K562 (cell line): Measurements from ENCODE around the gene SUPT5H. TPM values are rescaled to one million over a fixed set of nuclear protein-coding genes. Genes with fewer than 3 reads are reported as not detected.
A peak's percentile ranks its signal among the peaks of the same experiment; 100 is the strongest.

Experiments
- ADNP ChIP-seq: fragments of 200-800 bp; sonication (Bioruptor generic); IDR thresholded peaks from 2 replicates; pipeline ENCODE4 v1.6.1; 2016; ENCODE audit warnings: missing genetic modification characterization, missing compliant biosample characterization
- DACH1 ChIP-seq: fragments of 450-650 bp; IDR thresholded peaks from 2 replicates; pipeline ENCODE4 v1.6.1; 2018; ENCODE audit not compliant: partially characterized antibody
- FOXA3 ChIP-seq, 2 experiments: fragments of 450-650 bp in 1 of 2; sonication (generic) in 1 of 2; formaldehyde crosslinking; IDR thresholded peaks in 1 of 2; conservative IDR thresholded peaks in 1 of 2; 2 replicates each; pipeline versions ENCODE4 v1.4.0 to v1.8.0; 2020 to 2022; ENCODE audit warnings: mild to moderate bottlenecking in 2 of 2, missing genetic modification reagents in 1 of 2
- HINFP ChIP-seq: fragments of 450-650 bp; conservative IDR thresholded peaks from 2 replicates; pipeline ENCODE4 v1.6.1; 2016; ENCODE audit warnings: missing genetic modification characterization, low read depth, mild to moderate bottlenecking, control low read depth, missing compliant biosample characterization
- HMG20B ChIP-seq: fragments of 250-450 bp; sonication (Bioruptor Pico); IDR thresholded peaks from 2 replicates; pipeline ENCODE4 v1.5.0; 2021; ENCODE audit warnings: mild to moderate bottlenecking
- HMGXB4 ChIP-seq: sonication (generic); formaldehyde crosslinking; IDR thresholded peaks from 2 replicates; pipeline ENCODE4 v1.8.1; 2023; ENCODE audit warnings: mild to moderate bottlenecking, missing genetic modification reagents
- MAZ ChIP-seq, 2 experiments: fragments of 450-650 bp in 1 of 2; sonication (generic) in 1 of 2; formaldehyde crosslinking; IDR thresholded peaks in 1 of 2; conservative IDR thresholded peaks in 1 of 2; 2 replicates each; pipeline versions ENCODE4 v1.4.0 to v1.5.0; 2020; ENCODE audit warnings: mild to moderate bottlenecking in 1 of 2, missing genetic modification reagents in 1 of 2
- NCOA1 ChIP-seq: fragments of 450-650 bp; IDR thresholded peaks from 2 replicates; pipeline ENCODE4 v1.6.1; 2016; ENCODE audit warnings: low read depth
- NFATC3 ChIP-seq: fragments of 450-650 bp; IDR thresholded peaks from 2 replicates; pipeline ENCODE4 v1.6.1; 2017; ENCODE audit warnings: mild to moderate bottlenecking
- NRF1 ChIP-seq, 2 experiments: fragments of 450-650 bp; IDR thresholded peaks in 1 of 2; conservative IDR thresholded peaks in 1 of 2; 2 replicates each; pipeline ENCODE4 v1.6.1; 2014; ENCODE audit warnings: mild to moderate bottlenecking in 2 of 2
- PHB ChIP-seq: fragments of 250-450 bp; sonication (Bioruptor Pico); IDR thresholded peaks from 2 replicates; pipeline ENCODE4 v1.5.0; 2021
- RAD21 ChIP-seq, 2 experiments: fragments of 250-450 bp in 1 of 2; fragments of 450-650 bp in 1 of 2; sonication (Bioruptor Pico) in 1 of 2; formaldehyde crosslinking in 1 of 2; IDR thresholded peaks in 1 of 2; conservative IDR thresholded peaks in 1 of 2; 2 replicates each; pipeline versions ENCODE4 v1.4.0 to v1.8.0; 2020 to 2022; ENCODE audit warnings: mild to moderate bottlenecking in 2 of 2, moderate library complexity in 1 of 2
- SIN3A ChIP-seq, 2 experiments: fragments of 150-350 bp in 1 of 2; IDR thresholded peaks; 2 replicates each; pipeline ENCODE4 v1.6.1; 2011 to 2016; ENCODE audit warnings: borderline replicate concordance in 2 of 2, low read depth in 2 of 2, low read length in 2 of 2, mild to moderate bottlenecking in 2 of 2, moderate library complexity in 2 of 2; ENCODE audit not compliant: control insufficient read depth in 1 of 2
- ZNF75A ChIP-seq: fragments of 450-650 bp; formaldehyde crosslinking; IDR thresholded peaks from 2 replicates; pipeline ENCODE4 v1.4.0; 2020; ENCODE audit warnings: mild to moderate bottlenecking
- polyA plus RNA-seq, 8 experiments: library from polyadenylated mRNA; depleted of rRNA in 4 of 8; stranded (reverse) in 5 of 8; unstranded in 3 of 8; fragments of >200 nt; fragmentation: Nextera tagmentation in 2 of 8; fragmentation: Illumina TruSeq in 1 of 8; extraction: Ambion mirVana in 2 of 8; extraction: Trizol in 1 of 8; gene quantifications; 2 replicates each; pipeline versions ENCODE4 v1.2.1 to v1.2.3, GENCODE V29; 2011 to 2014; ENCODE audit warnings: inconsistent platforms in 1 of 8, missing spikeins in 1 of 8
- total RNA-seq, 7 experiments: library from RNA; depleted of rRNA in 6 of 7; stranded (reverse); fragments of >200 nt in 6 of 7; fragmentation: Illumina TruSeq in 2 of 7; extraction: Trizol in 2 of 7; gene quantifications; 2 replicates each; pipeline versions ENCODE4 v1.2.1 to v1.2.3, GENCODE V29; 2011 to 2021; ENCODE audit warnings: low replicate concordance in 1 of 7
- TF ChIP-seq, protein P1 (sequence below): fragments of 200-800 bp; sonication (Bioruptor generic); IDR thresholded peaks from 2 replicates; pipeline ENCODE4 v1.6.1; 2016; ENCODE audit warnings: missing genetic modification characterization, missing compliant biosample characterization

The SUPT5H gene
- total and polyA plus RNA-seq, 9 of the 15 experiments (the other 6 are each of a cell fraction or from before 2014, with no cell fraction given), result 13.3 to 85.9 (median 35.9) TPM

- TF ChIP-seq, protein P1, sequence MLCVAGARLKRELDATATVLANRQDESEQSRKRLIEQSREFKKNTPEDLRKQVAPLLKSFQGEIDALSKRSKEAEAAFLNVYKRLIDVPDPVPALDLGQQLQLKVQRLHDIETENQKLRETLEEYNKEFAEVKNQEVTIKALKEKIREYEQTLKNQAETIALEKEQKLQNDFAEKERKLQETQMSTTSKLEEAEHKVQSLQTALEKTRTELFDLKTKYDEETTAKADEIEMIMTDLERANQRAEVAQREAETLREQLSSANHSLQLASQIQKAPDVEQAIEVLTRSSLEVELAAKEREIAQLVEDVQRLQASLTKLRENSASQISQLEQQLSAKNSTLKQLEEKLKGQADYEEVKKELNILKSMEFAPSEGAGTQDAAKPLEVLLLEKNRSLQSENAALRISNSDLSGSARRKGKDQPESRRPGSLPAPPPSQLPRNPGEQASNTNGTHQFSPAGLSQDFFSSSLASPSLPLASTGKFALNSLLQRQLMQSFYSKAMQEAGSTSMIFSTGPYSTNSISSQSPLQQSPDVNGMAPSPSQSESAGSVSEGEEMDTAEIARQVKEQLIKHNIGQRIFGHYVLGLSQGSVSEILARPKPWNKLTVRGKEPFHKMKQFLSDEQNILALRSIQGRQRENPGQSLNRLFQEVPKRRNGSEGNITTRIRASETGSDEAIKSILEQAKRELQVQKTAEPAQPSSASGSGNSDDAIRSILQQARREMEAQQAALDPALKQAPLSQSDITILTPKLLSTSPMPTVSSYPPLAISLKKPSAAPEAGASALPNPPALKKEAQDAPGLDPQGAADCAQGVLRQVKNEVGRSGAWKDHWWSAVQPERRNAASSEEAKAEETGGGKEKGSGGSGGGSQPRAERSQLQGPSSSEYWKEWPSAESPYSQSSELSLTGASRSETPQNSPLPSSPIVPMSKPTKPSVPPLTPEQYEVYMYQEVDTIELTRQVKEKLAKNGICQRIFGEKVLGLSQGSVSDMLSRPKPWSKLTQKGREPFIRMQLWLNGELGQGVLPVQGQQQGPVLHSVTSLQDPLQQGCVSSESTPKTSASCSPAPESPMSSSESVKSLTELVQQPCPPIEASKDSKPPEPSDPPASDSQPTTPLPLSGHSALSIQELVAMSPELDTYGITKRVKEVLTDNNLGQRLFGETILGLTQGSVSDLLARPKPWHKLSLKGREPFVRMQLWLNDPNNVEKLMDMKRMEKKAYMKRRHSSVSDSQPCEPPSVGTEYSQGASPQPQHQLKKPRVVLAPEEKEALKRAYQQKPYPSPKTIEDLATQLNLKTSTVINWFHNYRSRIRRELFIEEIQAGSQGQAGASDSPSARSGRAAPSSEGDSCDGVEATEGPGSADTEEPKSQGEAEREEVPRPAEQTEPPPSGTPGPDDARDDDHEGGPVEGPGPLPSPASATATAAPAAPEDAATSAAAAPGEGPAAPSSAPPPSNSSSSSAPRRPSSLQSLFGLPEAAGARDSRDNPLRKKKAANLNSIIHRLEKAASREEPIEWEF (CRISPR knock-in tag), result no peak
- no peak for TF ChIP-seq ADNP (tag)
- TF ChIP-seq RAD21 (CRISPR knock-in tag; conservative IDR thresholded peaks at IDR 0.05 in 1 of 2, IDR thresholded peaks at IDR 0.05 in 1 of 2), result peak; percentile 65 to 84
- TF ChIP-seq HMGXB4 (CRISPR knock-in tag), result no peak
- peak; percentile 79 for TF ChIP-seq DACH1
- 0 out of 4 replicates have a peak, but pooled peaks of 1 of the 2 experiments have one; percentile 29 for TF ChIP-seq FOXA3 (CRISPR knock-in tag; conservative IDR thresholded peaks at IDR 0.05 in 1 of 2, IDR thresholded peaks at IDR 0.05 in 1 of 2)
- peak; percentile 37 to 50; a peak in 1 of 4 replicates for TF ChIP-seq NRF1 (conservative IDR thresholded peaks at IDR 0.05 in 1 of 2, IDR thresholded peaks at IDR 0.05 in 1 of 2)
- peak; percentile 58 to 83; a peak in 2 of 4 replicates for TF ChIP-seq MAZ (CRISPR knock-in tag; conservative IDR thresholded peaks at IDR 0.05 in 1 of 2, IDR thresholded peaks at IDR 0.05 in 1 of 2)
- no peak for TF ChIP-seq ZNF75A (CRISPR knock-in tag)
- TF ChIP-seq PHB (CRISPR knock-in tag), result no peak
- TF ChIP-seq SIN3A (IDR thresholded peaks at IDR 0.05; ENCODE audit: borderline replicate concordance in 2 of 2, control insufficient read depth in 1 of 2, low read depth in 2 of 2, low read length in 2 of 2), result no peak; a peak in 1 of 4 replicates
- no peak for TF ChIP-seq NCOA1
- TF ChIP-seq HINFP (tag), result peak; percentile 93
- no peak for TF ChIP-seq HMG20B (CRISPR knock-in tag)
- TF ChIP-seq NFATC3, result no peak
Observed at GRCh38 chr19:39497996-39498797, 52.8 kb downstream of the SUPT5H start (continued).
